GM12892 (cell line): ENCODE measurements around the gene ARHGEF18.

Experiments used
- POLR2A ChIP-seq: IDR thresholded peaks from 2 replicates; pipeline ENCODE4 v1.6.1; 2011; ENCODE audit warnings: low read depth, low read length, control low read depth
- POLR2AphosphoS5 ChIP-seq: IDR thresholded peaks from 2 replicates; pipeline ENCODE4 v1.6.1; 2011; ENCODE audit warnings: low read depth, low read length, control low read depth
- TAF1 ChIP-seq: IDR thresholded peaks from 2 replicates; pipeline ENCODE4 v1.6.1; 2011; ENCODE audit warnings: low read depth, mild to moderate bottlenecking, control low read depth, low read length, borderline replicate concordance

DNA sequence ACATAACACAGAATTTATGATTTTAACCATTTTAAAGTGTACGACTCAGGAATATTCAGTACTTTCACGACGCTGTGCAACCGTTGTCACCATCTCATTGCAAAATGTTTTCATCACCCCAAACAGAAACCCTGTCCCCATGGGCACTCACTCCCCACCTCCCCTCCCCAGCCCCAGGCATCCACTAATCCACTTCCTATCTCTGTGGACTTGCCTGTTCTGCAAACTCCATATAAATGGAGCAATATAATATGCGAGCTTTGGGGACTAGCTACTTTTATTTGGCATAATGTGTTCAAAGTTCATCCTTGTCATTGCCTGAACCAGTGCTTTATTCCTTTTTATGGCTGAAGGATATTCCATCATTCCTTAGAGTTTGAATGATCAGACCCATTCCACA is 47.2 kb upstream of the ARHGEF18 start:
- TF ChIP-seq POLR2AphosphoS5, result no peak
- TF ChIP-seq POLR2A, result no peak
- TF ChIP-seq TAF1, result no peak
